Right lobe of liver (tissue), 6 donors: ENCODE data around the gene CHORDC1. TPM values are rescaled to one million over a fixed set of nuclear protein-coding genes. Genes with fewer than 3 reads are reported as not detected.
"Not testable (repeated sequence)": the region's sequence is repeated elsewhere in the genome, so short reads cannot be mapped to it uniquely, and the experiment has no call there.

Experiments used
- ATAC-seq, 4 donors: fragments of 200-7000 bp; cut with Tn5 transposase; one replicate each; pipeline ENCODE4 v1.9.1; 2020; ENCODE audit warnings: mild to moderate bottlenecking in 4 of 4, moderate library complexity in 4 of 4
- DNase-seq, 3 donors: peaks; one replicate each; pipeline ENCODE4 v3.0.0-alpha.2; 2020
- H3K27ac ChIP-seq, 3 donors: fragments of 200-600 bp; one replicate each; pipeline ENCODE4 v1.8.0; 2022
- H3K27me3 ChIP-seq, 2 donors: fragments of 200-600 bp; one replicate each; pipeline ENCODE4 v1.8.0; 2022
- H3K36me3 ChIP-seq, 4 donors: fragments of 200-600 bp; sonication (generic) in 1 of 4; one replicate each; pipeline versions ENCODE4 v1.5.1 to v1.8.0; 2017 to 2022; ENCODE audit warnings: control low read depth in 1 of 4
- H3K4me1 ChIP-seq, 4 donors: fragments of 200-600 bp; sonication (generic) in 1 of 4; one replicate each; pipeline versions ENCODE4 v1.5.1 to v1.8.0; 2017 to 2022; ENCODE audit warnings: control low read depth in 1 of 4
- H3K4me3 ChIP-seq, 3 donors: fragments of 200-600 bp; one replicate each; pipeline ENCODE4 v1.8.0; 2022
- H3K9me3 ChIP-seq, 4 donors: fragments of 200-600 bp; sonication (generic) in 1 of 4; one replicate each; pipeline versions ENCODE4 v1.5.1 to v1.8.0; 2017 to 2022; ENCODE audit warnings: control low read depth in 1 of 4
- CTCF ChIP-seq, 4 donors: fragments of 200-600 bp in 3 of 4; fragments of 450-650 bp in 1 of 4; IDR thresholded peaks; one replicate each; pipeline versions ENCODE4 v1.5.1 to v1.8.0; 2016 to 2022; ENCODE audit warnings: antibody characterized with exemption in 4 of 4, mild to moderate bottlenecking in 2 of 4
- POLR2A ChIP-seq: fragments of 450-650 bp; IDR thresholded peaks from one replicate; pipeline ENCODE4 v1.6.1; 2017; ENCODE audit warnings: antibody characterized with exemption, mild to moderate bottlenecking
- WGBS: methylation state at CpG from one replicate; pipeline ENCODE4 v1.1.6; 2018; ENCODE audit warnings: low coverage, low lambda C conversion rate; ENCODE audit not compliant: insufficient coverage; ENCODE audit errors: missing lambda C conversion rate; 5-methylcytosine and 5-hydroxymethylcytosine counted together
- intact Hi-C, 2 donors: fragments of 100-400 bp; cut with DNase I; formaldehyde crosslinking; loops; one replicate each; pipeline versions ENCODE4 v1.11.2 to v1.14.1; 2022
- total RNA-seq, 6 experiments: library from RNA; depleted of rRNA in 2 of 6; stranded (reverse); fragments of >200 nt in 2 of 6; fragmentation: NEBNext Ultra II Directional in 3 of 6; extraction: Animal tissue kit (Norgen Biotek cat#: 25700) in 3 of 6; gene quantifications; one replicate each; pipeline versions ENCODE4 v1.1.0 to v1.2.4, GENCODE V29; 2016 to 2023
- donor health status: DM: no; HTN: yes; CAD: no.
- donor health status: DM: no; HTN: no; CAD: no.
- donor health status: DM: no; HTN: no; CAD: no.
- donor health status: DM: no; HTN: yes; CAD: no.
- donor health status: DM: no; HTN: yes; CAD: no.

The CHORDC1 gene
- total RNA-seq, 6 experiments from 2014 or later, result 14.4 to 32.3 (median 17.8) TPM

- Histone ChIP-seq H3K27ac (no peak overlapping the region), H3K4me3 (no peak overlapping the region), H3K27me3 (no peaks in the 10 kb centered on the region), H3K9me3 (no peaks in the 10 kb centered on the region), H3K36me3 (no peaks in the 10 kb centered on the region), H3K4me1 (no peaks in the 10 kb centered on the region)
- TF ChIP-seq CTCF (IDR thresholded peaks at IDR 0.05), result no peak
- no peak for TF ChIP-seq POLR2A
- DNase-seq (no peak), ATAC-seq (no peak)
- 51% methylated on average over 7 of the region's 7 CpGs for WGBS
- intact Hi-C loops, result no loop called here
Measured at GRCh38 chr11:90242894-90243416, 20.1 kb upstream of the CHORDC1 start.

- 97% methylated on average over 3 of the region's 4 CpGs for WGBS
- no peaks in the 10 kb centered on the region for H3K4me1 ChIP-seq
- ATAC-seq (no peak), DNase-seq (no peak)
- H3K4me3 ChIP-seq, result no peak overlapping the region
- no peaks in the 10 kb centered on the region for H3K36me3 ChIP-seq
- H3K27me3 ChIP-seq, result no peaks in the 10 kb centered on the region
- TF ChIP-seq CTCF (IDR thresholded peaks at IDR 0.05), result no peak
- TF ChIP-seq POLR2A, result no peak
- intact Hi-C loops, result no loop called here
- H3K27ac ChIP-seq, result no peak overlapping the region
- H3K9me3 ChIP-seq, result no peaks in the 10 kb centered on the region
Measured at GRCh38 chr11:90241414-90241813, 18.6 kb upstream of the CHORDC1 start.

GRCh38 chr11:90239967-90240636, 17.3 kb upstream of the CHORDC1 start:
- DNase-seq, H3K36me3 ChIP-seq, ATAC-seq, H3K9me3 ChIP-seq, H3K4me3 ChIP-seq, H3K27ac ChIP-seq, H3K4me1 ChIP-seq, H3K27me3 ChIP-seq, intact Hi-C loops: not testable (repeated sequence)
- WGBS, result 80% methylated on average over 10 of the region's 20 CpGs

GRCh38 chr11:90237004-90237403, 14.2 kb upstream of the CHORDC1 start:
- TF ChIP-seq POLR2A (no peak), CTCF (IDR thresholded peaks at IDR 0.05) (no peak)
- no peak overlapping the region for H3K27ac ChIP-seq
- intact Hi-C loops, result no loop called here

GRCh38 chr11:90235526-90235925, 12.7 kb upstream of the CHORDC1 start:
- Histone ChIP-seq H3K27ac (no peak overlapping the region), H3K4me3 (no peak overlapping the region), H3K36me3 (no peaks in the 10 kb centered on the region), H3K9me3 (no peaks in the 10 kb centered on the region), H3K27me3 (no peaks in the 10 kb centered on the region), H3K4me1 (no peaks in the 10 kb centered on the region)
- no peak for DNase-seq
- WGBS, result 78% methylated on average over 4 of the region's 4 CpGs
- ATAC-seq, result no peak
- intact Hi-C loops, result no loop called here
- TF ChIP-seq CTCF (IDR thresholded peaks at IDR 0.05), result no peak
- TF ChIP-seq POLR2A, result no peak

More at GRCh38 chr11:90237004-90237403, 14.2 kb upstream of the CHORDC1 start:
- no peaks in the 10 kb centered on the region for H3K27me3 ChIP-seq
- no peaks in the 10 kb centered on the region for H3K9me3 ChIP-seq
- ATAC-seq (no peak), DNase-seq (no peak)
- no peaks in the 10 kb centered on the region for H3K36me3 ChIP-seq
- no peak overlapping the region for H3K4me3 ChIP-seq
- H3K4me1 ChIP-seq, result no peaks in the 10 kb centered on the region
- WGBS, result 88% methylated on average over 4 of the region's 4 CpGs
